Breast epithelium (tissue), 3 donors: ENCODE results near the gene C8A.

Source experiments
- CTCF ChIP-seq, 3 donors: fragments of 450-650 bp; IDR thresholded peaks; one replicate each; pipeline ENCODE4 v1.5.1; 2016 to 2017; ENCODE audit warnings: antibody characterized with exemption in 3 of 3, mild to moderate bottlenecking in 3 of 3, moderate library complexity in 3 of 3
- POLR2A ChIP-seq: fragments of 450-650 bp; IDR thresholded peaks from one replicate; pipeline ENCODE4 v1.6.1; 2016; ENCODE audit warnings: antibody characterized with exemption, mild to moderate bottlenecking, moderate library complexity
- POLR2AphosphoS5 ChIP-seq, 3 donors: sonication (generic); formaldehyde crosslinking; IDR thresholded peaks; one replicate each; pipeline ENCODE4 v1.6.1; 2017; ENCODE audit warnings: antibody characterized with exemption in 3 of 3

GRCh38 chr1:56819387-56819899 lies 35.2 kb upstream of the C8A start, which contains the start of gene FYB2:
- TF ChIP-seq CTCF (IDR thresholded peaks at IDR 0.05) (no peak), POLR2A (no peak), POLR2AphosphoS5 (IDR thresholded peaks at IDR 0.05) (no peak)
